Activated CD8-positive, alpha-beta memory T cell treated with anti-CD3 and anti-CD28 coated beads, Interleukin-2, amount 50 U/mL, for 24 hours (primary cell): ENCODE data around the gene RAD1.
A peak's percentile ranks its signal among the peaks of the same experiment; 100 is the strongest.
"Not testable (repeated sequence)": the region's sequence is repeated elsewhere in the genome, so short reads cannot be mapped to it uniquely, and the experiment has no call there.

Experiments used
- DNase-seq: peaks from one replicate; pipeline ENCODE4 v3.0.0-alpha.2; 2020; ENCODE audit errors: extremely low read depth

RAD1 gene

GRCh38 chr5:34915139-34915855 lies at the start of gene RAD1, which contains the start of gene BRIX1:
Gene RAD1, minus strand, starts transcription at chr5:34915504. Its CDS starts 612 bp downstream, at chr5:34914892.
Gene BRIX1, plus strand, starts transcription at chr5:34915711. Its CDS starts 28 bp downstream, at chr5:34915739.
- DNase-seq, result peak; percentile 89

GRCh38 chr5:34959323-34959722 lies 44.0 kb upstream of the RAD1 start:
- no peak for DNase-seq

- DNase-seq, result no peak
These were observed 42.8 kb upstream of the RAD1 start for GRCh38 chr5:34957857-34958690.

GRCh38 chr5:34957321-34957720 lies 42.0 kb upstream of the RAD1 start:
- no peak for DNase-seq

GRCh38 chr5:34944460-34945047 lies 29.2 kb upstream of the RAD1 start:
- DNase-seq, result no peak

GRCh38 chr5:34944044-34944443 lies 28.7 kb upstream of the RAD1 start:
- DNase-seq, result no peak

GRCh38 chr5:34941936-34942335 lies 26.6 kb upstream of the RAD1 start:
- no peak for DNase-seq

GRCh38 chr5:34932947-34933346 lies 17.6 kb upstream of the RAD1 start:
- no peak for DNase-seq

- DNase-seq, result no peak
These were observed 15.6 kb upstream of the RAD1 start for GRCh38 chr5:34930870-34931269.

GRCh38 chr5:34930462-34930844 lies 15.1 kb upstream of the RAD1 start:
- DNase-seq, result no peak

GRCh38 chr5:34929720-34930461 lies 14.6 kb upstream of the RAD1 start:
- peak; percentile 33 for DNase-seq

GRCh38 chr5:34929134-34929719 lies 13.9 kb upstream of the RAD1 start, which contains the start of gene DNAJC21:
Gene DNAJC21, plus strand, starts transcription at chr5:34929559. Its CDS starts 261 bp downstream, at chr5:34929820.
- DNase-seq, result peak; percentile 92

GRCh38 chr5:34928267-34928666 lies 13.0 kb upstream of the RAD1 start:
- DNase-seq, result no peak

- DNase-seq, result no peak
These were observed 12.5 kb upstream of the RAD1 start for GRCh38 chr5:34927785-34928184.

- DNase-seq, result no peak
These were observed 11.1 kb upstream of the RAD1 start for GRCh38 chr5:34926318-34926888.

GRCh38 chr5:34924462-34924765 lies 9.1 kb upstream of the RAD1 start:
- no peak for DNase-seq

GRCh38 chr5:34923694-34924461 lies 8.6 kb upstream of the RAD1 start:
- no peak for DNase-seq

- not testable (repeated sequence) for DNase-seq
These were observed 8.0 kb upstream of the RAD1 start for GRCh38 chr5:34923256-34923655.

- no peak for DNase-seq
These were observed 3.8 kb upstream of the RAD1 start for GRCh38 chr5:34919077-34919476.

- DNase-seq, result no peak
These were observed 2.7 kb upstream of the RAD1 start for GRCh38 chr5:34918025-34918424.
